ENCODE data around the gene TEX29.

The TEX29 gene

GRCh38 chr13:111316161-111316730 lies 4.2 kb upstream of the TEX29 start:
- TF ChIP-seq GLIS1 (tag by site-specific recombination; IDR thresholded peaks at IDR 0.05) (no peak), ZNF830 (tag by site-specific recombination; IDR thresholded peaks at IDR 0.05; ENCODE audit: low read depth) (no peak), ZFP37 (tag by site-specific recombination; IDR thresholded peaks at IDR 0.05) (no peak), ZFP41 (tag by site-specific recombination; IDR thresholded peaks at IDR 0.05; ENCODE audit: borderline replicate concordance) (no peak), ZNF510 (tag by site-specific recombination; IDR thresholded peaks at IDR 0.05; ENCODE audit: insufficient replicate concordance) (no peak)
- TF ChIP-seq, protein P1, sequence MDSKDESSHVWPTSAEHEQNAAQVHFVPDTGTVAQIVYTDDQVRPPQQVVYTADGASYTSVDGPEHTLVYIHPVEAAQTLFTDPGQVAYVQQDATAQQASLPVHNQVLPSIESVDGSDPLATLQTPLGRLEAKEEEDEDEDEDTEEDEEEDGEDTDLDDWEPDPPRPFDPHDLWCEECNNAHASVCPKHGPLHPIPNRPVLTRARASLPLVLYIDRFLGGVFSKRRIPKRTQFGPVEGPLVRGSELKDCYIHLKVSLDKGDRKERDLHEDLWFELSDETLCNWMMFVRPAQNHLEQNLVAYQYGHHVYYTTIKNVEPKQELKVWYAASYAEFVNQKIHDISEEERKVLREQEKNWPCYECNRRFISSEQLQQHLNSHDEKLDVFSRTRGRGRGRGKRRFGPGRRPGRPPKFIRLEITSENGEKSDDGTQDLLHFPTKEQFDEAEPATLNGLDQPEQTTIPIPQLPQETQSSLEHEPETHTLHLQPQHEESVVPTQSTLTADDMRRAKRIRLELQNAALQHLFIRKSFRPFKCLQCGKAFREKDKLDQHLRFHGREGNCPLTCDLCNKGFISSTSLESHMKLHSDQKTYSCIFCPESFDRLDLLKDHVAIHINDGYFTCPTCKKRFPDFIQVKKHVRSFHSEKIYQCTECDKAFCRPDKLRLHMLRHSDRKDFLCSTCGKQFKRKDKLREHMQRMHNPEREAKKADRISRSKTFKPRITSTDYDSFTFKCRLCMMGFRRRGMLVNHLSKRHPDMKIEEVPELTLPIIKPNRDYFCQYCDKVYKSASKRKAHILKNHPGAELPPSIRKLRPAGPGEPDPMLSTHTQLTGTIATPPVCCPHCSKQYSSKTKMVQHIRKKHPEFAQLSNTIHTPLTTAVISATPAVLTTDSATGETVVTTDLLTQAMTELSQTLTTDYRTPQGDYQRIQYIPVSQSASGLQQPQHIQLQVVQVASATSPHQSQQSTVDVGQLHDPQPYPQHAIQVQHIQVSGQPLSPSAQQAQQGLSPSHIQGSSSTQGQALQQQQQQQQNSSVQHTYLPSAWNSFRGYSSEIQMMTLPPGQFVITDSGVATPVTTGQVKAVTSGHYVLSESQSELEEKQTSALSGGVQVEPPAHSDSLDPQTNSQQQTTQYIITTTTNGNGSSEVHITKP (tag by site-specific recombination; IDR thresholded peaks at IDR 0.05): no peak
- Histone ChIP-seq H3K27ac (ENCODE audit: extremely low read depth, low read depth, low read length) (no peak overlapping the region), H3K36me3 (ENCODE audit: control insufficient read depth in 2 of 2, insufficient read depth in 1 of 2, low read length in 2 of 2) (no peaks in the 10 kb centered on the region), H3K4me3 (ENCODE audit: low read depth, low read length) (no peak overlapping the region), H3K4me1 (ENCODE audit: control insufficient read depth, insufficient read depth, low read length) (no peaks in the 10 kb centered on the region), H3K9me3 (ENCODE audit: control insufficient read depth, insufficient read depth, low read depth, low read length) (no peaks in the 10 kb centered on the region)
- CTCF ChIA-PET: no interaction called here
- POLR2A ChIA-PET: no interaction called here

- CTCF ChIA-PET: no interaction called here
- POLR2A ChIA-PET: no interaction called here
- H3K4me1 ChIP-seq (ENCODE audit: control insufficient read depth, insufficient read depth, low read length): no peaks in the 10 kb centered on the region
- no peak overlapping the region for H3K4me3 ChIP-seq (ENCODE audit: low read depth, low read length)
- H3K9me3 ChIP-seq (ENCODE audit: control insufficient read depth, insufficient read depth, low read depth, low read length): no peaks in the 10 kb centered on the region
- no peak overlapping the region for H3K27ac ChIP-seq (ENCODE audit: extremely low read depth, low read depth, low read length)
- TF ChIP-seq SETDB1 (IDR thresholded peaks at IDR 0.05; ENCODE audit: insufficient read length, low read length): no peak
- no peak for TF ChIP-seq TRIM28 (IDR thresholded peaks at IDR 0.05; ENCODE audit: borderline replicate concordance, low read length)
- no peak for TF ChIP-seq ZIC2 (tag by site-specific recombination; IDR thresholded peaks at IDR 0.05)
- no peak for TF ChIP-seq ZNF585B (tag by site-specific recombination; IDR thresholded peaks at IDR 0.05)
- TF ChIP-seq HOXA7 (CRISPR knock-in tag; IDR thresholded peaks at IDR 0.05; ENCODE audit: borderline replicate concordance): no peak
- TF ChIP-seq ZNF658 (tag by site-specific recombination; IDR thresholded peaks at IDR 0.05): no peak
- TF ChIP-seq ZNF211 (tag by site-specific recombination; IDR thresholded peaks at IDR 0.05; ENCODE audit: low read depth): no peak
- no peak for TF ChIP-seq ZNF214 (tag by site-specific recombination; IDR thresholded peaks at IDR 0.05; ENCODE audit: borderline replicate concordance)
- TF ChIP-seq, protein P2, sequence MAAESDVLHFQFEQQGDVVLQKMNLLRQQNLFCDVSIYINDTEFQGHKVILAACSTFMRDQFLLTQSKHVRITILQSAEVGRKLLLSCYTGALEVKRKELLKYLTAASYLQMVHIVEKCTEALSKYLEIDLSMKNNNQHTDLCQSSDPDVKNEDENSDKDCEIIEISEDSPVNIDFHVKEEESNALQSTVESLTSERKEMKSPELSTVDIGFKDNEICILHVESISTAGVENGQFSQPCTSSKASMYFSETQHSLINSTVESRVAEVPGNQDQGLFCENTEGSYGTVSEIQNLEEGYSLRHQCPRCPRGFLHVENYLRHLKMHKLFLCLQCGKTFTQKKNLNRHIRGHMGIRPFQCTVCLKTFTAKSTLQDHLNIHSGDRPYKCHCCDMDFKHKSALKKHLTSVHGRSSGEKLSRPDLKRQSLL (tag by site-specific recombination; IDR thresholded peaks at IDR 0.05): no peak
- no peak for TF ChIP-seq BCL6B (tag by site-specific recombination; IDR thresholded peaks at IDR 0.05)
- TF ChIP-seq, protein P3, sequence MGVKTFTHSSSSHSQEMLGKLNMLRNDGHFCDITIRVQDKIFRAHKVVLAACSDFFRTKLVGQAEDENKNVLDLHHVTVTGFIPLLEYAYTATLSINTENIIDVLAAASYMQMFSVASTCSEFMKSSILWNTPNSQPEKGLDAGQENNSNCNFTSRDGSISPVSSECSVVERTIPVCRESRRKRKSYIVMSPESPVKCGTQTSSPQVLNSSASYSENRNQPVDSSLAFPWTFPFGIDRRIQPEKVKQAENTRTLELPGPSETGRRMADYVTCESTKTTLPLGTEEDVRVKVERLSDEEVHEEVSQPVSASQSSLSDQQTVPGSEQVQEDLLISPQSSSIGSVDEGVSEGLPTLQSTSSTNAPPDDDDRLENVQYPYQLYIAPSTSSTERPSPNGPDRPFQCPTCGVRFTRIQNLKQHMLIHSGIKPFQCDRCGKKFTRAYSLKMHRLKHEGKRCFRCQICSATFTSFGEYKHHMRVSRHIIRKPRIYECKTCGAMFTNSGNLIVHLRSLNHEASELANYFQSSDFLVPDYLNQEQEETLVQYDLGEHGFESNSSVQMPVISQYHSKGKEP (tag by site-specific recombination; IDR thresholded peaks at IDR 0.05): no peak
- no peak for TF ChIP-seq ZNF37A (tag by site-specific recombination; IDR thresholded peaks at IDR 0.05)
- no peak for TF ChIP-seq YY1 (tag by site-specific recombination; IDR thresholded peaks at IDR 0.05)
- TF ChIP-seq ZSCAN4 (tag by site-specific recombination; IDR thresholded peaks at IDR 0.05): no peak
- TF ChIP-seq EGR2 (tag by site-specific recombination; IDR thresholded peaks at IDR 0.05; ENCODE audit: low read depth): no peak
- TF ChIP-seq ZBTB10 (tag by site-specific recombination; IDR thresholded peaks at IDR 0.05): no peak
- H3K36me3 ChIP-seq (ENCODE audit: control insufficient read depth in 2 of 2, insufficient read depth in 1 of 2, low read length in 2 of 2): no peaks in the 10 kb centered on the region
Observed at GRCh38 chr13:111317042-111317550, 3.3 kb upstream of the TEX29 start.
